WTC11 (cell line): ENCODE results near the gene CRBN. TPM values are rescaled to one million over a fixed set of nuclear protein-coding genes. Genes with fewer than 3 reads are reported as not detected.

Experiments
- ATAC-seq: fragments of 200-7000 bp; cut with Tn5 transposase; 2 replicates; pipeline ENCODE4 v1.10.0; 2021; ENCODE audit warnings: mild to moderate bottlenecking, moderate library complexity
- CTCF ChIA-PET: fragments of 300-600 bp; sonication (Branson Sonifier 250); formaldehyde crosslinking; loops from one replicate; lab custom pipeline; 2021; ENCODE audit warnings: antibody characterized with exemption; lab: Charles Lee
- POLR2A ChIA-PET: fragments of 350-600 bp; sonication (Branson Sonifier 250); formaldehyde crosslinking; loops from one replicate; lab custom pipeline; 2021; ENCODE audit warnings: antibody characterized with exemption; lab: Charles Lee
- DNase-seq: peaks from one replicate; pipeline ENCODE4 v3.0.0; 2021; ENCODE audit warnings: low spot score
- H3K27ac Mint-ChIP-seq: 2 replicates; pipeline ENCODE4 v1.8.0; 2021; ENCODE audit warnings: mixed read lengths
- H3K27me3 Mint-ChIP-seq: 2 replicates; pipeline ENCODE4 v1.8.0; 2021; ENCODE audit warnings: low read depth, mild to moderate bottlenecking, moderate library complexity, mixed read lengths
- H3K36me3 Mint-ChIP-seq: 2 replicates; pipeline ENCODE4 v1.8.0; 2021; ENCODE audit warnings: mixed read lengths
- H3K4me1 Mint-ChIP-seq: 2 replicates; pipeline ENCODE4 v1.8.0; 2022; ENCODE audit warnings: mixed read lengths
- H3K4me3 Mint-ChIP-seq: 2 replicates; pipeline ENCODE4 v1.8.0; 2021; ENCODE audit warnings: mild to moderate bottlenecking, moderate library complexity, mixed read lengths
- H3K9me3 Mint-ChIP-seq: 2 replicates; pipeline ENCODE4 v1.8.0; 2021; ENCODE audit warnings: mixed read lengths
- ATF1 ChIP-seq: sonication (generic); formaldehyde crosslinking; IDR thresholded peaks from 2 replicates; pipeline ENCODE4 v1.8.1; 2023; ENCODE audit warnings: mild to moderate bottlenecking, moderate library complexity, missing genetic modification reagents
- FOXJ3 ChIP-seq: sonication (generic); formaldehyde crosslinking; IDR thresholded peaks from 2 replicates; pipeline ENCODE4 v1.9.0; 2021; ENCODE audit warnings: missing genetic modification reagents, mild to moderate bottlenecking, borderline replicate concordance
- GABPB1 ChIP-seq: sonication (generic); formaldehyde crosslinking; IDR thresholded peaks from 2 replicates; pipeline ENCODE4 v1.8.1; 2023; ENCODE audit warnings: mild to moderate bottlenecking, missing genetic modification reagents
- GRHL2 ChIP-seq: fragments of 250-450 bp; sonication (Bioruptor Pico); IDR thresholded peaks from 2 replicates; pipeline ENCODE4 v1.8.0; 2022; ENCODE audit warnings: mild to moderate bottlenecking, moderate library complexity; ENCODE audit not compliant: insufficient replicate concordance, severe bottlenecking
- IRF2 ChIP-seq: sonication (generic); formaldehyde crosslinking; IDR thresholded peaks from 2 replicates; pipeline ENCODE4 v1.8.0; 2022; ENCODE audit warnings: low read depth, missing genetic modification reagents, borderline replicate concordance
- KAT7 ChIP-seq: sonication (generic); formaldehyde crosslinking; IDR thresholded peaks from 2 replicates; pipeline ENCODE4 v1.8.1; 2023; ENCODE audit warnings: missing genetic modification reagents, mild to moderate bottlenecking, borderline replicate concordance
- NFYB ChIP-seq: sonication (generic); formaldehyde crosslinking; conservative IDR thresholded peaks from 2 replicates; pipeline ENCODE4 v1.8.0; 2022; ENCODE audit warnings: low read depth, missing genetic modification reagents
- PRRX2 ChIP-seq: fragments of 250-450 bp; sonication (Bioruptor Pico); IDR thresholded peaks from 2 replicates; pipeline ENCODE4 v1.8.0; 2021; ENCODE audit warnings: mild to moderate bottlenecking
- RORB ChIP-seq: fragments of 250-450 bp; sonication (Bioruptor Pico); IDR thresholded peaks from 2 replicates; pipeline ENCODE4 v1.9.0; 2021; ENCODE audit warnings: mild to moderate bottlenecking
- SMAD3 ChIP-seq: sonication (generic); formaldehyde crosslinking; IDR thresholded peaks from 2 replicates; pipeline ENCODE4 v1.8.0; 2022; ENCODE audit warnings: missing genetic modification reagents, mild to moderate bottlenecking, borderline replicate concordance
- ZBTB21 ChIP-seq: sonication (generic); formaldehyde crosslinking; IDR thresholded peaks from 2 replicates; pipeline ENCODE4 v1.8.1; 2023; ENCODE audit warnings: mild to moderate bottlenecking, missing genetic modification reagents, borderline replicate concordance
- ZNF263 ChIP-seq: sonication (generic); formaldehyde crosslinking; IDR thresholded peaks from 2 replicates; pipeline ENCODE4 v1.8.1; 2022; ENCODE audit warnings: low read depth, mild to moderate bottlenecking, moderate library complexity, missing genetic modification reagents
- ZNF317 ChIP-seq: sonication (generic); formaldehyde crosslinking; IDR thresholded peaks from 2 replicates; pipeline ENCODE4 v1.8.1; 2023; ENCODE audit warnings: low read depth, mild to moderate bottlenecking, moderate library complexity, missing genetic modification reagents, borderline replicate concordance
- ZNF396 ChIP-seq: fragments of 250-450 bp; sonication (Bioruptor Pico); IDR thresholded peaks from 2 replicates; pipeline ENCODE4 v1.8.0; 2021; ENCODE audit warnings: mild to moderate bottlenecking, moderate library complexity, borderline replicate concordance
- total RNA-seq: library from RNA; stranded (reverse); gene quantifications from 3 replicates; pipeline ENCODE4 v1.2.3, GENCODE V29; 2021
- TF ChIP-seq, protein P1 (sequence below): sonication (generic); formaldehyde crosslinking; IDR thresholded peaks from 2 replicates; pipeline ENCODE4 v1.8.1; 2023; ENCODE audit warnings: mild to moderate bottlenecking, missing genetic modification reagents
- TF ChIP-seq, protein P2 (sequence below): fragments of 250-450 bp; sonication (Bioruptor Pico); IDR thresholded peaks from 2 replicates; pipeline ENCODE4 v1.9.0; 2021; ENCODE audit warnings: moderate library complexity, mild to moderate bottlenecking, inconsistent platforms, borderline replicate concordance
- TF ChIP-seq, protein P3 (sequence below): sonication (generic); formaldehyde crosslinking; IDR thresholded peaks from 2 replicates; pipeline ENCODE4 v1.8.1; 2023; ENCODE audit warnings: mild to moderate bottlenecking, missing genetic modification reagents, borderline replicate concordance
- TF ChIP-seq, protein P4 (sequence below): fragments of 250-450 bp; sonication (Bioruptor Pico); IDR thresholded peaks from 2 replicates; pipeline ENCODE4 v1.9.0; 2021; ENCODE audit warnings: mild to moderate bottlenecking, borderline replicate concordance
- TF ChIP-seq, protein P5 (sequence below): fragments of 250-450 bp; sonication (Bioruptor Pico); IDR thresholded peaks from 2 replicates; pipeline ENCODE4 v1.8.0; 2021; ENCODE audit warnings: mild to moderate bottlenecking

CRBN gene
- total RNA-seq, 1 experiment from 2014 or later = 24.4 TPM

DNA sequence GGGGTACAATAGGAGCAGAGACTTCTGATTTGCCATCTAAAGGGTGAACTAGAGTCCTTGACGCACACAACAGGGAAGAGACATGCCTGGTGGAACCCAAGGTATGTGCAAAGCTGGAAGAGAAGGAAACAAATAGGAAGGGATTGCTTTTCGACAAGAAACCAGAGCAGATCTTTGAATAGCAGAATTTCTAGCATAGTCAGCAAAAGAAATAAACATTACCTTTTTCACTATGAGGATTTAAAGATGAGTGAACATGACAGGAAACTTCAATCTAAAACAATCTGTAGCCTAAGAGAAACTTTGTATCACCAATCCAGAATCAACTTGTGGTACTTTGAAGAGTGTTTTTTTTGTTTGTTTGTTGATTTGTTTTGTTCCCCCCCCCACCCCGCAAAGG lies 74.2 kb downstream of the CRBN start (continued):
- TF ChIP-seq ZNF317 (CRISPR knock-in tag) (no peak), SMAD3 (CRISPR knock-in tag) (no peak), ATF1 (CRISPR knock-in tag) (no peak), ZBTB21 (CRISPR knock-in tag) (no peak), ZNF396 (CRISPR knock-in tag) (no peak), ZNF263 (CRISPR knock-in tag) (no peak), GRHL2 (CRISPR knock-in tag) (no peak), KAT7 (CRISPR knock-in tag) (no peak)
- TF ChIP-seq, protein P1, sequence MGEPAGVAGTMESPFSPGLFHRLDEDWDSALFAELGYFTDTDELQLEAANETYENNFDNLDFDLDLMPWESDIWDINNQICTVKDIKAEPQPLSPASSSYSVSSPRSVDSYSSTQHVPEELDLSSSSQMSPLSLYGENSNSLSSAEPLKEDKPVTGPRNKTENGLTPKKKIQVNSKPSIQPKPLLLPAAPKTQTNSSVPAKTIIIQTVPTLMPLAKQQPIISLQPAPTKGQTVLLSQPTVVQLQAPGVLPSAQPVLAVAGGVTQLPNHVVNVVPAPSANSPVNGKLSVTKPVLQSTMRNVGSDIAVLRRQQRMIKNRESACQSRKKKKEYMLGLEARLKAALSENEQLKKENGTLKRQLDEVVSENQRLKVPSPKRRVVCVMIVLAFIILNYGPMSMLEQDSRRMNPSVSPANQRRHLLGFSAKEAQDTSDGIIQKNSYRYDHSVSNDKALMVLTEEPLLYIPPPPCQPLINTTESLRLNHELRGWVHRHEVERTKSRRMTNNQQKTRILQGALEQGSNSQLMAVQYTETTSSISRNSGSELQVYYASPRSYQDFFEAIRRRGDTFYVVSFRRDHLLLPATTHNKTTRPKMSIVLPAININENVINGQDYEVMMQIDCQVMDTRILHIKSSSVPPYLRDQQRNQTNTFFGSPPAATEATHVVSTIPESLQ (CRISPR knock-in tag) = no peak
- TF ChIP-seq, protein P2, sequence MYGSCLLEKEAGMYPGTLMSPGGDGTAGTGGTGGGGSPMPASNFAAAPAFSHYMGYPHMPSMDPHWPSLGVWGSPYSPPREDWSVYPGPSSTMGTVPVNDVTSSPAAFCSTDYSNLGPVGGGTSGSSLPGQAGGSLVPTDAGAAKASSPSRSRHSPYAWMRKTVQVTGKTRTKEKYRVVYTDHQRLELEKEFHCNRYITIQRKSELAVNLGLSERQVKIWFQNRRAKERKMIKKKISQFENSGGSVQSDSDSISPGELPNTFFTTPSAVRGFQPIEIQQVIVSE (CRISPR knock-in tag) = no peak
- TF ChIP-seq, protein P3, sequence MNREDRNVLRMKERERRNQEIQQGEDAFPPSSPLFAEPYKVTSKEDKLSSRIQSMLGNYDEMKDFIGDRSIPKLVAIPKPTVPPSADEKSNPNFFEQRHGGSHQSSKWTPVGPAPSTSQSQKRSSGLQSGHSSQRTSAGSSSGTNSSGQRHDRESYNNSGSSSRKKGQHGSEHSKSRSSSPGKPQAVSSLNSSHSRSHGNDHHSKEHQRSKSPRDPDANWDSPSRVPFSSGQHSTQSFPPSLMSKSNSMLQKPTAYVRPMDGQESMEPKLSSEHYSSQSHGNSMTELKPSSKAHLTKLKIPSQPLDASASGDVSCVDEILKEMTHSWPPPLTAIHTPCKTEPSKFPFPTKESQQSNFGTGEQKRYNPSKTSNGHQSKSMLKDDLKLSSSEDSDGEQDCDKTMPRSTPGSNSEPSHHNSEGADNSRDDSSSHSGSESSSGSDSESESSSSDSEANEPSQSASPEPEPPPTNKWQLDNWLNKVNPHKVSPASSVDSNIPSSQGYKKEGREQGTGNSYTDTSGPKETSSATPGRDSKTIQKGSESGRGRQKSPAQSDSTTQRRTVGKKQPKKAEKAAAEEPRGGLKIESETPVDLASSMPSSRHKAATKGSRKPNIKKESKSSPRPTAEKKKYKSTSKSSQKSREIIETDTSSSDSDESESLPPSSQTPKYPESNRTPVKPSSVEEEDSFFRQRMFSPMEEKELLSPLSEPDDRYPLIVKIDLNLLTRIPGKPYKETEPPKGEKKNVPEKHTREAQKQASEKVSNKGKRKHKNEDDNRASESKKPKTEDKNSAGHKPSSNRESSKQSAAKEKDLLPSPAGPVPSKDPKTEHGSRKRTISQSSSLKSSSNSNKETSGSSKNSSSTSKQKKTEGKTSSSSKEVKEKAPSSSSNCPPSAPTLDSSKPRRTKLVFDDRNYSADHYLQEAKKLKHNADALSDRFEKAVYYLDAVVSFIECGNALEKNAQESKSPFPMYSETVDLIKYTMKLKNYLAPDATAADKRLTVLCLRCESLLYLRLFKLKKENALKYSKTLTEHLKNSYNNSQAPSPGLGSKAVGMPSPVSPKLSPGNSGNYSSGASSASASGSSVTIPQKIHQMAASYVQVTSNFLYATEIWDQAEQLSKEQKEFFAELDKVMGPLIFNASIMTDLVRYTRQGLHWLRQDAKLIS = no peak

DNA sequence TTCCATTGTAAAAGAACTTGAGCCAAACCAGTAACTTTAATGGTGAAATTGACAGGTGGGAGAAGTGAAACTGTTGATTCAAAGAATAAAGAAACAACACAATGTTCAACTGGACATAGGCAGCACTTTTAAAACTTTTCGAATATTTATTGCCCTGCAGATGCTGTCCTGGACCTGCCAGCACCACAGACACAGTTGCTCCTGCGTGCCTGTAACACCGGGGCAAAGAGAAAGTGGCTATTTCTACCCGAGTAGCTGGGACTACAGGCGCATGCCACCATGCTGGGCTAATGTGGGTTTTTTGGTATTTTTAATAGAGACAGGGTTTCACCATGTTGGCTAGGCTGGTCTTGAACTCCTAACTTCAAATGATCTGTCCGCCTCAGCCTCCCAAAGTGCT lies 76.7 kb downstream of the CRBN start:
- Mint-ChIP-seq H3K27me3 (no peaks in the 10 kb centered on the region; the same call in 1 of the 2 replicates), H3K4me3 (no peak overlapping the region), H3K9me3 (peaks cover 52% of the 10 kb centered on the region), H3K36me3 (peaks cover 19% of the 10 kb centered on the region), H3K27ac (no peak overlapping the region), H3K4me1 (no peaks in the 10 kb centered on the region)
- POLR2A ChIA-PET = no interaction called here
- ATAC-seq (no peak), DNase-seq (no peak)
- TF ChIP-seq RORB (no peak), NFYB (no peak), PRRX2 (CRISPR knock-in tag) (no peak), FOXJ3 (CRISPR knock-in tag) (no peak), GABPB1 (CRISPR knock-in tag) (no peak), IRF2 (CRISPR knock-in tag) (no peak)
- TF ChIP-seq, protein P2 (CRISPR knock-in tag) = no peak
- TF ChIP-seq, protein P4, sequence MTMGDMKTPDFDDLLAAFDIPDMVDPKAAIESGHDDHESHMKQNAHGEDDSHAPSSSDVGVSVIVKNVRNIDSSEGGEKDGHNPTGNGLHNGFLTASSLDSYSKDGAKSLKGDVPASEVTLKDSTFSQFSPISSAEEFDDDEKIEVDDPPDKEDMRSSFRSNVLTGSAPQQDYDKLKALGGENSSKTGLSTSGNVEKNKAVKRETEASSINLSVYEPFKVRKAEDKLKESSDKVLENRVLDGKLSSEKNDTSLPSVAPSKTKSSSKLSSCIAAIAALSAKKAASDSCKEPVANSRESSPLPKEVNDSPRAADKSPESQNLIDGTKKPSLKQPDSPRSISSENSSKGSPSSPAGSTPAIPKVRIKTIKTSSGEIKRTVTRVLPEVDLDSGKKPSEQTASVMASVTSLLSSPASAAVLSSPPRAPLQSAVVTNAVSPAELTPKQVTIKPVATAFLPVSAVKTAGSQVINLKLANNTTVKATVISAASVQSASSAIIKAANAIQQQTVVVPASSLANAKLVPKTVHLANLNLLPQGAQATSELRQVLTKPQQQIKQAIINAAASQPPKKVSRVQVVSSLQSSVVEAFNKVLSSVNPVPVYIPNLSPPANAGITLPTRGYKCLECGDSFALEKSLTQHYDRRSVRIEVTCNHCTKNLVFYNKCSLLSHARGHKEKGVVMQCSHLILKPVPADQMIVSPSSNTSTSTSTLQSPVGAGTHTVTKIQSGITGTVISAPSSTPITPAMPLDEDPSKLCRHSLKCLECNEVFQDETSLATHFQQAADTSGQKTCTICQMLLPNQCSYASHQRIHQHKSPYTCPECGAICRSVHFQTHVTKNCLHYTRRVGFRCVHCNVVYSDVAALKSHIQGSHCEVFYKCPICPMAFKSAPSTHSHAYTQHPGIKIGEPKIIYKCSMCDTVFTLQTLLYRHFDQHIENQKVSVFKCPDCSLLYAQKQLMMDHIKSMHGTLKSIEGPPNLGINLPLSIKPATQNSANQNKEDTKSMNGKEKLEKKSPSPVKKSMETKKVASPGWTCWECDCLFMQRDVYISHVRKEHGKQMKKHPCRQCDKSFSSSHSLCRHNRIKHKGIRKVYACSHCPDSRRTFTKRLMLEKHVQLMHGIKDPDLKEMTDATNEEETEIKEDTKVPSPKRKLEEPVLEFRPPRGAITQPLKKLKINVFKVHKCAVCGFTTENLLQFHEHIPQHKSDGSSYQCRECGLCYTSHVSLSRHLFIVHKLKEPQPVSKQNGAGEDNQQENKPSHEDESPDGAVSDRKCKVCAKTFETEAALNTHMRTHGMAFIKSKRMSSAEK (CRISPR knock-in tag) = no peak
- TF ChIP-seq, protein P5, sequence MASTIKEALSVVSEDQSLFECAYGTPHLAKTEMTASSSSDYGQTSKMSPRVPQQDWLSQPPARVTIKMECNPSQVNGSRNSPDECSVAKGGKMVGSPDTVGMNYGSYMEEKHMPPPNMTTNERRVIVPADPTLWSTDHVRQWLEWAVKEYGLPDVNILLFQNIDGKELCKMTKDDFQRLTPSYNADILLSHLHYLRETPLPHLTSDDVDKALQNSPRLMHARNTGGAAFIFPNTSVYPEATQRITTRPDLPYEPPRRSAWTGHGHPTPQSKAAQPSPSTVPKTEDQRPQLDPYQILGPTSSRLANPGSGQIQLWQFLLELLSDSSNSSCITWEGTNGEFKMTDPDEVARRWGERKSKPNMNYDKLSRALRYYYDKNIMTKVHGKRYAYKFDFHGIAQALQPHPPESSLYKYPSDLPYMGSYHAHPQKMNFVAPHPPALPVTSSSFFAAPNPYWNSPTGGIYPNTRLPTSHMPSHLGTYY = no peak
- CTCF ChIA-PET = no interaction called here
